Muscle of leg (tissue), 11 donors: ENCODE measurements around the gene TSPOAP1. TPM values are rescaled to one million over a fixed set of nuclear protein-coding genes. Genes with fewer than 3 reads are reported as not detected.

ENCODE experiments used
- DNase-seq: peaks from one replicate; pipeline ENCODE4 v3.0.0; 2013
- H3K27ac ChIP-seq: one replicate; pipeline ENCODE4 v1.5.1; 2013; ENCODE audit warnings: mild to moderate bottlenecking, low read length, control low read depth
- H3K27me3 ChIP-seq: one replicate; pipeline ENCODE4 v1.6.1; 2013; ENCODE audit warnings: low read length; ENCODE audit not compliant: control insufficient read depth, insufficient read depth
- H3K36me3 ChIP-seq: one replicate; pipeline ENCODE4 v1.6.1; 2013; ENCODE audit warnings: low read length; ENCODE audit not compliant: control insufficient read depth, insufficient read depth
- H3K4me1 ChIP-seq: one replicate; pipeline ENCODE4 v1.6.1; 2013; ENCODE audit warnings: low read length; ENCODE audit not compliant: control insufficient read depth, insufficient read depth
- H3K4me3 ChIP-seq: one replicate; pipeline ENCODE4 v1.5.1; 2013; ENCODE audit warnings: low read length, control low read depth
- H3K9me3 ChIP-seq: replicated peaks from 2 replicates; pipeline ENCODE4 v1.6.1; 2013; ENCODE audit warnings: low read depth, low read length; ENCODE audit not compliant: control insufficient read depth
- WGBS: methylation state at CpG from one replicate; pipeline ENCODE4 v1.1.5; 2013; ENCODE audit warnings: missing lambda C conversion rate; ENCODE audit not compliant: insufficient coverage; 5-methylcytosine and 5-hydroxymethylcytosine counted together
- polyA plus RNA-seq, 8 donors: library from polyadenylated mRNA; unstranded; fragments of 120-200 nt; gene quantifications; one replicate each; pipeline versions ENCODE4 v1.2.1 to v1.2.3, GENCODE V29; 2013; ENCODE audit warnings: inconsistent platforms in 1 of 8, low replicate concordance in 1 of 8; ENCODE audit not compliant: insufficient read length in 8 of 8, insufficient read depth in 1 of 8
- total RNA-seq: library from RNA; stranded (reverse); fragments of 120-200 nt; gene quantifications from one replicate; pipeline ENCODE4 v1.2.4, GENCODE V29; 2013

Gene TSPOAP1
- total and polyA plus RNA-seq, 9 donors: 3.6 to 7.4 (median 4.8) TPM

GRCh38 chr17:58323366-58324055, 5.1 kb downstream of the TSPOAP1 start:
- H3K4me1 ChIP-seq: peaks cover 11% of the 10 kb centered on the region
- DNase-seq: no peak
- H3K27ac ChIP-seq: no peak overlapping the region
- H3K36me3 ChIP-seq: no peaks in the 10 kb centered on the region
- H3K4me3 ChIP-seq: peak overlapping the region; percentile 29
- H3K27me3 ChIP-seq: peaks cover 38% of the 10 kb centered on the region
- no peaks in the 10 kb centered on the region for H3K9me3 ChIP-seq
- 75% methylated on average over 7 of the region's 8 CpGs for WGBS

DNA sequence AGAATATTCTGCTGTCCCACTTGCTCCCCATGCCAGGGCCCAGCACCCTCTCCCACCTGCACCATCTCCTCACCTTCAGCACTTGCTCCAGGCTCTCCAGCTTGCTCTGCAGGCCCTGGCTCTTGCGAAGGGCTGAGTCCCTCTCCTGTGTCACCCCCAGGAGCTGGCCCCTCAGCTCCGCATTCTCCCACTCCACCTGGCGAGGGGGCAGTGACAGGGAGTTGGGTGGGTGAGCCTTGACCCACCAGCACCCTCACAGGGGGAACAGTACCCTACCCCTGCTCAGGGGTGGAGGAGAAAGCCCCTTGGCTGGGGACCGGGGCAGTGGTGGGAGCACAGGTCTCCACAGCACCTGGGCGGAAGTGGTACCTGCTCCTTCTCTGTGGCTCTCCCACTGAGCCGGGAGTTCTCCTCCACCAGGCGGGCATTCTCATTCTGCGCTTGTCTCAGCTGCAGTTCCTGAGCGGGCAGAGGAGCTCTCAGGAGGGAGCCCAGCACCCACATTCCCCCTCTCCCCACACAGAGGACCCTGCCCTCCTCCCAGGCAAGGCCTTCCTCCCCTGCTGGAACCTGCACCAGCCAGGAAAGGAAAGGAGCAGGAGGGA, 5.9 kb downstream of the TSPOAP1 start:
- H3K4me1 ChIP-seq: peaks cover 9% of the 10 kb centered on the region
- H3K27ac ChIP-seq: no peak overlapping the region
- peaks cover 33% of the 10 kb centered on the region for H3K27me3 ChIP-seq
- H3K4me3 ChIP-seq: no peak overlapping the region
- H3K9me3 ChIP-seq: no peaks in the 10 kb centered on the region
- no peak for DNase-seq
- H3K36me3 ChIP-seq: no peaks in the 10 kb centered on the region
- 88% methylated on average over 4 of the region's 9 CpGs for WGBS

GRCh38 chr17:58321571-58322525, 6.7 kb downstream of the TSPOAP1 start:
- DNase-seq: no peak
- Histone ChIP-seq H3K27ac (no peak overlapping the region), H3K36me3 (no peaks in the 10 kb centered on the region), H3K9me3 (no peaks in the 10 kb centered on the region), H3K4me3 (no peak overlapping the region), H3K27me3 (peaks cover 33% of the 10 kb centered on the region), H3K4me1 (peaks cover 9% of the 10 kb centered on the region)
- 90% methylated on average over 12 of the region's 18 CpGs for WGBS

- 78% methylated on average over 6 of the region's 9 CpGs for WGBS
- DNase-seq: no peak
- no peak overlapping the region for H3K4me3 ChIP-seq
These were observed 7.8 kb downstream of the TSPOAP1 start for GRCh38 chr17:58320570-58321323.

GRCh38 chr17:58320163-58320558, 8.4 kb downstream of the TSPOAP1 start:
- Histone ChIP-seq H3K27me3 (peaks cover 24% of the 10 kb centered on the region), H3K4me3 (no peak overlapping the region), H3K36me3 (no peaks in the 10 kb centered on the region), H3K27ac (no peak overlapping the region), H3K9me3 (no peaks in the 10 kb centered on the region), H3K4me1 (peaks cover 9% of the 10 kb centered on the region)
- no peak for DNase-seq
- 88% methylated on average over 4 of the region's 7 CpGs for WGBS

More at GRCh38 chr17:58320570-58321323, 7.8 kb downstream of the TSPOAP1 start:
- peaks cover 9% of the 10 kb centered on the region for H3K4me1 ChIP-seq
- peaks cover 30% of the 10 kb centered on the region for H3K27me3 ChIP-seq
- H3K27ac ChIP-seq: no peak overlapping the region
- no peaks in the 10 kb centered on the region for H3K36me3 ChIP-seq
- no peaks in the 10 kb centered on the region for H3K9me3 ChIP-seq

GRCh38 chr17:58319173-58320162, 9.1 kb downstream of the TSPOAP1 start:
- Histone ChIP-seq H3K9me3 (no peaks in the 10 kb centered on the region), H3K4me3 (no peak overlapping the region), H3K27me3 (peaks cover 17% of the 10 kb centered on the region), H3K4me1 (peaks cover 5% of the 10 kb centered on the region), H3K27ac (no peak overlapping the region), H3K36me3 (no peaks in the 10 kb centered on the region)
- DNase-seq: no peak
- WGBS: 90% methylated on average over 17 of the region's 25 CpGs

DNA sequence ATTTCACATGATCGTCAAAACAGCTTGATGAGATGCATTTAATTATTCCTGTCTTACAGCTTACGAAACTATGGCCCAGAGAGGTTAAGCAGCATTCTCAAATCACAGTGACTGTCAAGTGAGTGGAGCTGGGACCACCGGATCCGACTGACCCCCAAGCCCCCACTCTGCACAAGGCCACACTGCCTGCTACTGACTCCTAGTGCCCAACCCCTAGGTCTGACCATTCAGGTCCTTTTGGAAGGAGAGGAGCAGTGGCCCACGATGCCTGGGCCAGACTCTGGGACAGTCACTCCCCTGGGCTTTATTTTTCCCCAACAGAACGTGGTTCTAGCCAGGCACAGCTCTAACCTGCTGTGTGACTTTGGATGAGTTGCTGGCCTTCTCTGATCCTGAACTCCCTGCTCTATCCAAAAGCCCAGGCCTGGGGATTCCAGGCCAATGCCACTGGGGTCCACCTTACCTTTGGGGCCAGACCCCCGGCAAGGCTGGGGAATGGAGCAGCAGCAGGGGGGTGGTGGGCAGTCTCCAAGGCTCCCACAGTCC, 9.9 kb downstream of the TSPOAP1 start:
- Histone ChIP-seq H3K36me3 (no peaks in the 10 kb centered on the region), H3K27me3 (peaks cover 10% of the 10 kb centered on the region), H3K9me3 (no peaks in the 10 kb centered on the region), H3K27ac (no peak overlapping the region), H3K4me1 (no peaks in the 10 kb centered on the region), H3K4me3 (no peak overlapping the region)
- WGBS: 76% methylated on average over 6 of the region's 7 CpGs
- no peak for DNase-seq

DNA sequence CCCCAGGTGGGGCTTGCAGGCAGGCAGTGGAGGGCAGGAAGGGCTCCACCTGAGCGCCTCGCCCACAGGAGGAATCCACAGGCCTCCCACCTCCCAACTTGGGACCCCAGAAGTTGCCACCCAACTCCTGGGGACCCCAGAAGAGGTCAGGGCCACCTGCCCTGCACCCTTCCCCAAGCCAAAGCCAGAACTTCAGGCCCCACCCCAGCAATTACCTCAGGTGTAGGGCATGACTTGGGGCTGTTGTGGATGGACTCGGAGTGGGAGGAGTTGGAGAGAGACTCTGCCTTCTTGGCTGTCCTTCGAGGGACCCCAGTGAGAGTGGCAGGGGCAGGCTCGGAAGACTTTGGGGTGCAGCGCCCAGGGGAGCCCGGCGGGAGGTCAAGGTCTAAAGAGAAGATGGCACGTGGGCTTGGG, 10.5 kb downstream of the TSPOAP1 start:
- no peak overlapping the region for H3K4me3 ChIP-seq
- peaks cover 4% of the 10 kb centered on the region for H3K27me3 ChIP-seq
- DNase-seq: no peak
- H3K4me1 ChIP-seq: no peaks in the 10 kb centered on the region
- H3K9me3 ChIP-seq: no peaks in the 10 kb centered on the region
- WGBS: 89% methylated on average over 7 of the region's 9 CpGs
- no peak overlapping the region for H3K27ac ChIP-seq
- no peaks in the 10 kb centered on the region for H3K36me3 ChIP-seq
